ENCODE measurements around the gene RIMOC1. TPM values are rescaled to one million over a fixed set of nuclear protein-coding genes. Genes with fewer than 3 reads are reported as not detected.

RIMOC1 gene
- total RNA-seq, 2 donors from 2014 or later: 8.8 to 9.9 TPM

GRCh38 chr5:41903382-41903891, 707 bp upstream of the RIMOC1 start:
- peaks cover 0 to 5% of the 10 kb centered on the region in 2 donors for H3K36me3 ChIP-seq (replicated peaks in 1 of 2; ENCODE audit: insufficient read depth in 1 of 2, low read depth in 2 of 2)
- WGBS, 2 donors: 33 to 41% methylated on average over 8 of the region's 8 CpGs
- H3K4me1 ChIP-seq: peaks cover 16% of the 10 kb centered on the region
- ATAC-seq: no peak
- DNase-seq: no peak
- no peaks in the 10 kb centered on the region for H3K27me3 ChIP-seq
- intact Hi-C loops (cut with DNase I): no loop called here
- H3K4me3 ChIP-seq: no peak overlapping the region
- no peaks in the 10 kb centered on the region for H3K9me3 ChIP-seq
- peak overlapping the region; percentile 65 to 86 (median 82) for H3K27ac ChIP-seq
- TF ChIP-seq POLR2A (IDR thresholded peaks at IDR 0.05): no peak
- no peak for TF ChIP-seq CTCF (IDR thresholded peaks at IDR 0.05)

- ATAC-seq (no peak), DNase-seq (no peak)
- H3K27me3 ChIP-seq: no peaks in the 10 kb centered on the region
- H3K9me3 ChIP-seq: no peaks in the 10 kb centered on the region
- WGBS, 2 donors: 74 to 84% methylated on average over 2 of the region's 2 CpGs
- no peak overlapping the region for H3K4me3 ChIP-seq
- TF ChIP-seq CTCF (IDR thresholded peaks at IDR 0.05) (no peak), POLR2A (IDR thresholded peaks at IDR 0.05) (no peak)
- no peak overlapping the region for H3K27ac ChIP-seq
- H3K36me3 ChIP-seq (replicated peaks in 1 of 2; ENCODE audit: insufficient read depth in 1 of 2, low read depth in 2 of 2): peaks cover 0 to 19% of the 10 kb centered on the region in 2 donors
- intact Hi-C loops (cut with DNase I): no loop called here
- H3K4me1 ChIP-seq: peaks cover 16% of the 10 kb centered on the region
These were observed 2.0 kb downstream of the RIMOC1 start for GRCh38 chr5:41906151-41906550.

GRCh38 chr5:41908374-41909079, 4.4 kb downstream of the RIMOC1 start:
- H3K27me3 ChIP-seq: no peaks in the 10 kb centered on the region
- no peak for DNase-seq
- intact Hi-C loops (cut with DNase I): no loop called here
- TF ChIP-seq CTCF (IDR thresholded peaks at IDR 0.05): no peak
- TF ChIP-seq POLR2A (IDR thresholded peaks at IDR 0.05): no peak
- no peaks in the 10 kb centered on the region for H3K9me3 ChIP-seq
- H3K36me3 ChIP-seq (replicated peaks in 1 of 2; ENCODE audit: insufficient read depth in 1 of 2, low read depth in 2 of 2): peaks cover 0 to 35% of the 10 kb centered on the region in 2 donors
- H3K27ac ChIP-seq: no peak overlapping the region
- H3K4me3 ChIP-seq: no peak overlapping the region
- WGBS, 2 donors: 80 to 87% methylated on average over 4 of the region's 4 CpGs
- peaks cover 12% of the 10 kb centered on the region for H3K4me1 ChIP-seq
- ATAC-seq: no peak

- H3K27me3 ChIP-seq: no peaks in the 10 kb centered on the region
- H3K9me3 ChIP-seq: no peaks in the 10 kb centered on the region
- DNase-seq (no peak), ATAC-seq (no peak)
- no peaks in the 10 kb centered on the region for H3K4me1 ChIP-seq
- H3K4me3 ChIP-seq: no peak overlapping the region
- peaks cover 5 to 10% of the 10 kb centered on the region in 2 donors for H3K36me3 ChIP-seq (replicated peaks in 1 of 2; ENCODE audit: insufficient read depth in 1 of 2, low read depth in 2 of 2)
- intact Hi-C loops (cut with DNase I): no loop called here
- TF ChIP-seq POLR2A (IDR thresholded peaks at IDR 0.05) (no peak), CTCF (IDR thresholded peaks at IDR 0.05) (no peak)
- H3K27ac ChIP-seq: no peak overlapping the region
- 76 to 89% methylated on average over 2 of the region's 2 CpGs for WGBS, 2 donors
These were observed 14.0 kb downstream of the RIMOC1 start for GRCh38 chr5:41918105-41918504.

GRCh38 chr5:41921166-41921565, 17.0 kb downstream of the RIMOC1 start:
- no peak for TF ChIP-seq CTCF (IDR thresholded peaks at IDR 0.05)
- DNase-seq (no peak), ATAC-seq (no peak)
- Histone ChIP-seq H3K9me3 (no peaks in the 10 kb centered on the region), H3K36me3 (replicated peaks in 1 of 2; ENCODE audit: insufficient read depth in 1 of 2, low read depth in 2 of 2) (peaks cover 0 to 8% of the 10 kb centered on the region in 2 donors), H3K4me3 (no peak overlapping the region), H3K27me3 (no peaks in the 10 kb centered on the region), H3K27ac (no peak overlapping the region), H3K4me1 (peaks cover 10% of the 10 kb centered on the region)
- intact Hi-C loops (cut with DNase I): no loop called here
- WGBS, 2 donors: 88 to 98% methylated on average over 1 of the region's 1 CpG

All from body of pancreas (tissue), 4 donors.